Loucy (cell line): ENCODE results near the gene MTR.

ENCODE experiments used
- H2AFZ ChIP-seq: fragments of 200-600 bp; sonication (generic); 2 replicates; pipeline ENCODE4 v1.6.0; 2016; ENCODE audit warnings: antibody characterized with exemption, mild to moderate bottlenecking, low read length, moderate library complexity
- H3F3A ChIP-seq: fragments of 200-600 bp; 2 replicates; pipeline ENCODE4 v1.6.0; 2016; ENCODE audit warnings: antibody characterized with exemption, low read depth, mild to moderate bottlenecking
- H3K27me3 ChIP-seq: fragments of 200-600 bp; sonication (generic); 2 replicates; pipeline ENCODE4 v1.6.1; 2014; ENCODE audit warnings: low read length, mild to moderate bottlenecking; ENCODE audit not compliant: insufficient read depth, poor library complexity, severe bottlenecking
- H3K36me3 ChIP-seq: fragments of 200-600 bp; sonication (generic); 2 replicates; pipeline ENCODE4 v1.6.1; 2016; ENCODE audit warnings: low read length; ENCODE audit not compliant: insufficient read depth
- H3K4me1 ChIP-seq: fragments of 200-600 bp; sonication (generic); 2 replicates; pipeline ENCODE4 v1.5.1; 2014; ENCODE audit warnings: low read length, mild to moderate bottlenecking; ENCODE audit not compliant: insufficient read depth, poor library complexity, severe bottlenecking
- H3K4me2 ChIP-seq: fragments of 200-600 bp; sonication (generic); 2 replicates; pipeline ENCODE4 v1.6.0; 2014; ENCODE audit warnings: antibody characterized with exemption, low read length, low read depth, mild to moderate bottlenecking; ENCODE audit not compliant: poor library complexity, severe bottlenecking
- H3K4me3 ChIP-seq: fragments of 200-600 bp; sonication (generic); 2 replicates; pipeline ENCODE4 v1.5.1; 2014; ENCODE audit warnings: low read length, mild to moderate bottlenecking, mixed read lengths; ENCODE audit not compliant: poor library complexity, severe bottlenecking
- H3K79me2 ChIP-seq: fragments of 200-600 bp; sonication (generic); 2 replicates; pipeline ENCODE4 v1.6.1; 2014; ENCODE audit warnings: low read length; ENCODE audit not compliant: insufficient read depth
- H3K9ac ChIP-seq: fragments of 200-600 bp; sonication (generic); 2 replicates; pipeline ENCODE4 v1.6.0; 2014; ENCODE audit warnings: mild to moderate bottlenecking, low read depth, low read length, moderate library complexity; ENCODE audit not compliant: poor library complexity, severe bottlenecking
- H3K9me2 ChIP-seq: fragments of 200-600 bp; sonication (generic); replicated peaks from 2 replicates; pipeline ENCODE4 v1.6.1; 2016; ENCODE audit warnings: low read depth, low read length, mixed read lengths
- H3K9me3 ChIP-seq: fragments of 200-600 bp; sonication (generic); 2 replicates; pipeline ENCODE4 v1.6.1; 2014; ENCODE audit warnings: mild to moderate bottlenecking, antibody characterized with exemption, low read length, low read depth; ENCODE audit not compliant: insufficient read depth
- H4K20me1 ChIP-seq: fragments of 200-600 bp; sonication (generic); 2 replicates; pipeline ENCODE4 v1.6.0; 2014; ENCODE audit warnings: antibody characterized with exemption, low read length, mild to moderate bottlenecking; ENCODE audit not compliant: insufficient read depth, poor library complexity, severe bottlenecking
- EZH2phosphoT487 ChIP-seq: fragments of 200-600 bp; IDR thresholded peaks from 2 replicates; pipeline ENCODE4 v1.6.1; 2018; ENCODE audit warnings: antibody characterized with exemption, mild to moderate bottlenecking, moderate library complexity, borderline replicate concordance
- TF ChIP-seq, protein P1 (sequence below): fragments of 200-600 bp; sonication (generic); conservative IDR thresholded peaks from 2 replicates; pipeline ENCODE4 v1.5.1; 2014; ENCODE audit warnings: mild to moderate bottlenecking, antibody characterized with exemption, low read length

Gene MTR

DNA sequence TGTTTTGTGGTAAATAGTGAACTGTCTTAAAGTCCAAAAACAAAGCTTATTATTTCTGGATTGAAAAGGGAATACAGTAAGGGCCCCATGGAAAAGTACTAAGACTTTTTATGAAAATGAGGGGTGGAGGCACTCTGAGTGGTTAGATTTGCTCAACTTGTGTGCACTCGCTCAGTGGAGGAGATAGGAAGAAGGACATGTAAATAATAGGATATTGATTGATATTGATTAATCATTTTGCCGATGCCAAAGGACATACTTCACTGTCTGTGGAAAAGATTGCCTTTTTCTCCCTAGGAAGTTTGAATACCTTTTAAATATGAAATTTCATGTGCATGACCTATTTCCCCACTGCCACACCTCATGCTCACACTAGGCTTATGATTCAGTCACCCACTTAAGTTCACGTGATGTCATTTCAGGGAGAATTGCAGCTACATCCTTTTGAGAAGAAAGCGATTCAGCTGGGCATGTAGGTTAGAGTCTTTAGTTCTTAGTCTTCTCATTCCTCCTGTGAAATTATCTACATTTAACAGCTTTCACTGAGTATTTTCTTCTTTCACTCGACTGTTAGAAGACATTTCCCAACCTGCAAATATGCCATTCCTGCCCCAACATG, 5.0 kb downstream of the MTR start:
- Histone ChIP-seq H4K20me1 (peaks cover 33% of the 10 kb centered on the region), H3K36me3 (peaks cover 18% of the 10 kb centered on the region; the same call in 1 of the 2 replicates), H3K9me2 (no peaks in the 10 kb centered on the region), H3K4me3 (peak overlapping the region; percentile 18), H3F3A (no peaks in the 10 kb centered on the region), H3K4me2 (peak overlapping the region; percentile 95), H3K9me3 (no peaks in the 10 kb centered on the region), H3K79me2 (peaks cover 85% of the 10 kb centered on the region), H3K9ac (no peak overlapping the region), H3K4me1 (peaks cover 31% of the 10 kb centered on the region), H3K27me3 (no peaks in the 10 kb centered on the region), H2AFZ (no peak overlapping the region)
- TF ChIP-seq EZH2phosphoT487 = no peak
- TF ChIP-seq, protein P1, sequence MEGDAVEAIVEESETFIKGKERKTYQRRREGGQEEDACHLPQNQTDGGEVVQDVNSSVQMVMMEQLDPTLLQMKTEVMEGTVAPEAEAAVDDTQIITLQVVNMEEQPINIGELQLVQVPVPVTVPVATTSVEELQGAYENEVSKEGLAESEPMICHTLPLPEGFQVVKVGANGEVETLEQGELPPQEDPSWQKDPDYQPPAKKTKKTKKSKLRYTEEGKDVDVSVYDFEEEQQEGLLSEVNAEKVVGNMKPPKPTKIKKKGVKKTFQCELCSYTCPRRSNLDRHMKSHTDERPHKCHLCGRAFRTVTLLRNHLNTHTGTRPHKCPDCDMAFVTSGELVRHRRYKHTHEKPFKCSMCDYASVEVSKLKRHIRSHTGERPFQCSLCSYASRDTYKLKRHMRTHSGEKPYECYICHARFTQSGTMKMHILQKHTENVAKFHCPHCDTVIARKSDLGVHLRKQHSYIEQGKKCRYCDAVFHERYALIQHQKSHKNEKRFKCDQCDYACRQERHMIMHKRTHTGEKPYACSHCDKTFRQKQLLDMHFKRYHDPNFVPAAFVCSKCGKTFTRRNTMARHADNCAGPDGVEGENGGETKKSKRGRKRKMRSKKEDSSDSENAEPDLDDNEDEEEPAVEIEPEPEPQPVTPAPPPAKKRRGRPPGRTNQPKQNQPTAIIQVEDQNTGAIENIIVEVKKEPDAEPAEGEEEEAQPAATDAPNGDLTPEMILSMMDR = no peak

DNA sequence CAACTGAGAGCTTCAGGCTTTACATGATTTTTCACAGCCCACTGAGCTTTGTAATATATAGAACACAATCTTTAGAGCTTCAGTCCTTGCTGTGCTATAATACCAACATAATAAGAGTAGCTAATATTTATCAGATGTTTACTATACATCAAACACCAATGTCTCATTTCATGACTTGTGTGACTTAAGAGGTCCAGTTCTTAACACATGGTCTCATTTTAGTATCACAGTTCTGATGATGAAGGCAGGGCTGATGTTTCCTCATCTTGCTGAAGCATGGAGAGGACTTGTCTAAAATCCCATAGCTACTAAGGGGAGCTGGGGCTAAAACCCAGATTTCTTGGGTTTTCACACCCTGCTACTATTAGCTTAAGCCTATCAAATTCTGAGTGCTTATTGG, 5.5 kb downstream of the MTR start:
- Histone ChIP-seq H3K4me2 (peak overlapping the region; percentile 95), H3K79me2 (peaks cover 81% of the 10 kb centered on the region), H3K4me1 (peaks cover 31% of the 10 kb centered on the region), H4K20me1 (peaks cover 33% of the 10 kb centered on the region), H3K4me3 (no peak overlapping the region), H2AFZ (no peak overlapping the region), H3F3A (no peaks in the 10 kb centered on the region), H3K9me2 (no peaks in the 10 kb centered on the region), H3K36me3 (peaks cover 23% of the 10 kb centered on the region; the same call in 1 of the 2 replicates), H3K9ac (no peak overlapping the region), H3K27me3 (no peaks in the 10 kb centered on the region), H3K9me3 (no peaks in the 10 kb centered on the region)
- TF ChIP-seq EZH2phosphoT487 = no peak
- TF ChIP-seq, protein P1 = no peak

DNA sequence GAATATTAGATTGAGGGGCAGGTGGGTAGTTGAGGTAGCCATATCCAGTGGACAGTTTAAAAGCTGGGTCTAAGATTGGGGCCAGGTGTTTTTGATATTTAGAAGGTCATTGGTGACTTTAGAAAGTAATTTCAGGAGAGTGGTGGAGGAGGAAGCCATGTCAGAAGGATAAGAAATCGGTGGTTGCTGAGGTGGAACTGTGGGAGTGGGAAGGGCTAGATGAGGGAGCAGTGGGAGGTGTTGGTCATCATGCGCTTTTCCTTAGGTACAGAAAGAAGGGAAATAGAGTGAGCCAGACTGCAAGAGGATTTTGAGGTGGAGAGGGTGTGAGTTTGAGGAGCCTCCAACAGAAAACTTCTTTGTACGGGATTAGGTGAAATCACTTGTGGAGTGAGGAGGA, 7.2 kb downstream of the MTR start:
- H3K9me2 ChIP-seq = no peaks in the 10 kb centered on the region
- H3K9ac ChIP-seq = no peak overlapping the region
- peaks cover 36% of the 10 kb centered on the region; the same call in 1 of the 2 replicates for H3K36me3 ChIP-seq
- no peaks in the 10 kb centered on the region for H3F3A ChIP-seq
- H3K4me3 ChIP-seq = no peak overlapping the region
- no peaks in the 10 kb centered on the region for H3K9me3 ChIP-seq
- H2AFZ ChIP-seq = no peak overlapping the region
- no peaks in the 10 kb centered on the region for H3K27me3 ChIP-seq
- H3K4me2 ChIP-seq = peak overlapping the region; percentile 95
- TF ChIP-seq, protein P1 = no peak
- TF ChIP-seq EZH2phosphoT487 = no peak
- peaks cover 27% of the 10 kb centered on the region for H4K20me1 ChIP-seq
- peaks cover 72% of the 10 kb centered on the region for H3K79me2 ChIP-seq
- H3K4me1 ChIP-seq = peaks cover 26% of the 10 kb centered on the region
